Measurements from ENCODE around the gene UNC93B1. TPM values are rescaled to one million over a fixed set of nuclear protein-coding genes. Genes with fewer than 3 reads are reported as not detected.

UNC93B1 gene
- total RNA-seq, 5 donors from 2014 or later (not counting 1 experiment from before 2014, with no cell fraction given) = 16.7 to 38.6 (median 27.8) TPM

DNA sequence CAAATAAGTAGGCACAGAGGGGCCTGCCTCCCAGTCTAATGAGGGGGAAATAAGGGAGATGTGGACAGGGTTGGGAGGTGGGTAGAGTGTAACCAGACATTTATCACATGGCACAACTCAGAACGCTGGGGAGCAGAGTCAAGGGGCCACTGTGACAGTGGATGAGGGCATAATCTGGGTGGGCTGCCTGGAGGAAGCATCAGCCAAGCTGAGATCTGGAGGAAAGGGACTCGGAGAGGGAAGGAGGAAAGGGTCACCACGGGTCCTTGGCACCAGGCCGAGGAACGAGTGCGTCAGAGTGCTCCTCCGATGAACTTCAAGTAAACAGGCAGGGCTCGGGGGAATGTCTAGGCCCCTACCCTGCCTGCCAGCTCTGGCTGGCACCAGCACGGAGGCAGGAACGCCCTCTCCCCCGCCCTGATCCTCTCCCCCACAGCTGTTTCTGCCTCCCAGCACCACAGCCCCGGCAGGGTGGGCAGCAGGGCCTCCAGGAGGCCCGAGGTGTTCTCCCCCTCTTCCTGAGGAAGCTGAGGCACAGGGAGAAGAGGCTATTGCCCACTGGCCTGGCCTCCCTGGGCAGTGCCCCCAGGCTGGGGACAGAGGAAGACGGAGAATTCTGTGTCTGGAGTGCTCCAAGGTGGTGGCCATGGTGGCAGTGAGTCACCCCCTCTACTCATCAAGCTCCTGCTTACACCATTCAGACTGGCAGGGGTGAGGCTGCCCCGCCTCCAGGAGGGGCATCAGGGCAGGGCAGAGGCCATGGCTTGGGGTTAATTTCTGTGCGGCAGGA lies 10.5 kb upstream of the UNC93B1 start:
- ATAC-seq (replicated peaks in 1 of 4) = no peak
- Mint-ChIP-seq H3K36me3 (no peaks in the 10 kb centered on the region), H3K4me1 (peaks cover under 1 to 6% (median 1%) of the 10 kb centered on the region in 3 donors), H3K27ac (no peak overlapping the region), H3K27me3 (peaks cover 0 to 3% of the 10 kb centered on the region in 2 donors), H3K4me3 (no peak overlapping the region), H3K9me3 (no peaks in the 10 kb centered on the region)
- WGBS (ENCODE audit: insufficient coverage) = 55% methylated on average over 10 of the region's 16 CpGs
- Histone ChIP-seq H3K27ac (ENCODE audit: low read length) (no peak overlapping the region), H3K9me3 (no peaks in the 10 kb centered on the region), H3K27me3 (replicated peaks in 1 of 2; ENCODE audit: control insufficient read depth in 2 of 2, extremely low read depth in 1 of 2, insufficient read depth in 2 of 2, low read length in 1 of 2) (peaks cover 0 to 32% of the 10 kb centered on the region in 2 experiments), H3K4me1 (ENCODE audit: control insufficient read depth in 1 of 2, extremely low read depth in 1 of 2, insufficient read depth in 2 of 2, low read length in 2 of 2) (peaks cover 0 to 9% of the 10 kb centered on the region in 2 experiments), H3K36me3 (ENCODE audit: control insufficient read depth in 2 of 2, extremely low read depth in 1 of 2, insufficient read depth in 1 of 2, low read length in 1 of 2) (no peaks in the 10 kb centered on the region), H3K4me3 (ENCODE audit: control insufficient read depth in 1 of 2, extremely low read depth in 1 of 2, low read length in 1 of 2) (no peak overlapping the region)
- CTCF ChIA-PET = no interaction called here
- POLR2A ChIA-PET = no interaction called here
- DNase-seq = no peak

DNA sequence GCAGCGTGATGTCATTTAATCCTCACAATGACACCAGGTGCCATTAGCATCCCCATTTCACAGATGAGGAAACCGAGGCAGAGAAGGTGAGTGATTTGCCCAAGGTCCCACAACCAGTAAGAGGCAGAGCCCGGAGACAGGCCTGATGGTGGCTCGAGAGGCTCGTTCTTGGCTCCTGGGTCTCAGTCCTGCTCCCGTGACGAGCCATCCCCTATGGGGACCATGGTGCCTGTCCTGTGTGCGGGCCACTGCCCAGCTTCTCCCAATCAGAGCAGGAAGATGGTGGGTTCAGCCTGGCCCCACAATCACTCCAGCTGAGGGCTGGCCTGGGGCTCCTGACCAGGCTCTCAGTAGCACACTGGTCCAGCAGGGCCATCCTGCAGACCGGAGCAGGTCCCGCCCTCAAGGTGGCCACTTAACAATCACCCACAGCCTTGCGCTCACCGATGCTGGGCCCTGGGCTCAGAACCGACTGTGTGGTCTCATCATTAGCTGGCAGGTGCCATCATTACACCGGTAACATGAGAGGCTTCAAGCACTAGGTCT lies 9.8 kb upstream of the UNC93B1 start:
- no peak overlapping the region for H3K27ac ChIP-seq (ENCODE audit: low read length)

DNA sequence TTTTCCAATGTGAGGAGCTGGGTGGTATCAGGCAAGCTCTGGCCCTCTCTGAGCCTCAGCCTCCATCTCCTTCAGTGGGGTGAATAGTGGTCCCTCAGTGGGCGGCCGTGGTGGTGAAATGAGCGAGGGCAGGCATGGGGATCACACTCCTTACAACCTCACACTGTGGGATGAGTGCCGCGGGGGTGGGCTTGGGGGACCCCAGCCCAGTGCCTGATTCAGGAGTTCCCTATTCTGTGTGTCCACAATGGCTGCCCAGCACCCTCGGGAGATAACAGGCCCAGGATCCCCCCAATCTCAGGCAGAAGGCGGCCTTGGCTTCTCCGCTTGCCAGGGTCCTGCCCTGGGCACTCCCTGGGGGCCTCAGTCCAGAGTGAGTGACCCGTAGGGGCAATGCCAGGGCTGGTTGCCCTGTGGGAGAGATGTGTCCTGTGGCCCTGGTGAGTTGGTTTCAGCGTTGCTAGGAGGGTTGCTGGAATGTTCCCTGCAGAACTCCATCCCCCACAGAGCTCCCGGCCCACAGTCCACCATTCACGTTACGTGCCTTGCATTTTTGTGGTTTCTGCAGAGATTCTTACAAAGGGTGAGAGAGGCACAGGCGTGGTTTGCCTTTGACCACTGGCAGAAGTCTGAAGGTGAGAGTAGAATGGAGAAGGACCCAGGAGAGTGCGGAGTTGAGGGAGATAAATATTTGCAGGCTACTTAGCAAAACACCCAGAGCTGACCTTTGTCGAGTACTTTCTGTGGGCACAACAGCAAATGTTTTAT lies 9.1 kb upstream of the UNC93B1 start:
- H3K36me3 Mint-ChIP-seq = no peaks in the 10 kb centered on the region
- H3K9me3 Mint-ChIP-seq = no peaks in the 10 kb centered on the region
- Histone ChIP-seq H3K27ac (ENCODE audit: low read length) (no peak overlapping the region), H3K36me3 (ENCODE audit: control insufficient read depth in 2 of 2, extremely low read depth in 1 of 2, insufficient read depth in 1 of 2, low read length in 1 of 2) (no peaks in the 10 kb centered on the region), H3K4me1 (ENCODE audit: control insufficient read depth in 1 of 2, extremely low read depth in 1 of 2, insufficient read depth in 2 of 2, low read length in 2 of 2) (peaks cover 0 to 13% of the 10 kb centered on the region in 2 experiments), H3K27me3 (replicated peaks in 1 of 2; ENCODE audit: control insufficient read depth in 2 of 2, extremely low read depth in 1 of 2, insufficient read depth in 2 of 2, low read length in 1 of 2) (peaks cover 0 to 33% of the 10 kb centered on the region in 2 experiments), H3K4me3 (ENCODE audit: control insufficient read depth in 1 of 2, extremely low read depth in 1 of 2, low read length in 1 of 2) (no peak overlapping the region), H3K9me3 (no peaks in the 10 kb centered on the region)
- H3K4me1 Mint-ChIP-seq = peaks cover 7 to 13% (median 7%) of the 10 kb centered on the region in 3 donors
- peaks cover 0 to 3% of the 10 kb centered on the region in 2 donors for H3K27me3 Mint-ChIP-seq
- no peak overlapping the region for H3K27ac Mint-ChIP-seq
- no peak for DNase-seq
- no peak overlapping the region for H3K4me3 Mint-ChIP-seq
- WGBS (ENCODE audit: insufficient coverage) = 70% methylated on average over 7 of the region's 16 CpGs
- ChIA-PET CTCF (no interaction called here), POLR2A (no interaction called here)
- ATAC-seq (replicated peaks in 1 of 4) = no peak

More for the DNA sequence above, 9.8 kb upstream of the UNC93B1 start:
- Mint-ChIP-seq H3K4me3 (no peak overlapping the region), H3K4me1 (peaks cover 7 to 13% (median 7%) of the 10 kb centered on the region in 3 donors), H3K27me3 (peaks cover 0 to 3% of the 10 kb centered on the region in 2 donors), H3K36me3 (no peaks in the 10 kb centered on the region), H3K27ac (no peak overlapping the region), H3K9me3 (no peaks in the 10 kb centered on the region)
- Histone ChIP-seq H3K36me3 (ENCODE audit: control insufficient read depth in 2 of 2, extremely low read depth in 1 of 2, insufficient read depth in 1 of 2, low read length in 1 of 2) (no peaks in the 10 kb centered on the region), H3K27me3 (replicated peaks in 1 of 2; ENCODE audit: control insufficient read depth in 2 of 2, extremely low read depth in 1 of 2, insufficient read depth in 2 of 2, low read length in 1 of 2) (peaks cover 0 to 32% of the 10 kb centered on the region in 2 experiments), H3K9me3 (no peaks in the 10 kb centered on the region), H3K4me3 (ENCODE audit: control insufficient read depth in 1 of 2, extremely low read depth in 1 of 2, low read length in 1 of 2) (no peak overlapping the region), H3K4me1 (ENCODE audit: control insufficient read depth in 1 of 2, extremely low read depth in 1 of 2, insufficient read depth in 2 of 2, low read length in 2 of 2) (peaks cover 0 to 12% of the 10 kb centered on the region in 2 experiments)
- WGBS (ENCODE audit: insufficient coverage) = 89% methylated on average over 13 of the region's 14 CpGs
- no peak for ATAC-seq (replicated peaks in 1 of 4)
- DNase-seq = no peak
- ChIA-PET POLR2A (no interaction called here), CTCF (no interaction called here)

DNA sequence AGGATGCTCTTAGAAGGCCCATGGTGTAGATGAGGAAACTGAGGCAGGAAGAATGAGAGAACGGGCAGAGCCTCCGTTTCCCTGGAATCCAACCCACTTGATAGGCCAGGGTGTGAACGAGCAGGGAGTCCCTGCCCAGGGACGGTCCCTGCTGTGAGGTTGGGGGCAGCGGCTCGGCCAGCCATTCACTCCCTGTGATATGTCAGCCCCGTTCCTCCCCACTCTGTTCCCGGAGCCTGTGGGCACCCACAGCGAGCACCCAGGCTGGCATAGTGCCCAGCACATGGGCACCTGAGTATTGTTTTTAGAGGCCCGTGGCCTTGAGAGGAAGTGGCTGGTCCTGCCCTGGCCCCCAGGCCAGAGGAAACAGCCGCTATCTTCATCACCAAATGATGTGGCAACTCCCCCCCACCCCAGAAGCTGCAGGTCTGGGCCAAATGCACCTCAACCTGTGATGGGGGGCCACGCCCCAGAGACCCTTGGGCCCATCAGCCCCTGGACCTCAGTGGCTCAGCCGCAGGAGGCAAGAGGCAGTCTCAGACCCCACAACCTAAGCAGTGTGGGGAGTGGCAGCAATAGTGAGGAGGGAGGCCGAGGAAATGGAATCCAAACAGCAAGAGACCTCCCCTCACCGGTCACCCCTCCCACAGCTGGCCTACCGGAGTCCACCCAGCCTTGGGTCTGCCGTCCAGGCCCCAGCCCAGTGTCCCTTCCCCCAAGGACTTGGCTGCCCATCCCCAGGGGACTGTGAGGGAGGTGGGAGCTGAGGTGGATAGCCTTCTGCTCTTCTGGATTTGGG lies 8.3 kb upstream of the UNC93B1 start:
- H3K36me3 ChIP-seq (ENCODE audit: control insufficient read depth in 2 of 2, extremely low read depth in 1 of 2, insufficient read depth in 1 of 2, low read length in 1 of 2) = no peaks in the 10 kb centered on the region
- 78% methylated on average over 7 of the region's 17 CpGs for WGBS (ENCODE audit: insufficient coverage)
- peaks cover 0 to 36% of the 10 kb centered on the region in 2 experiments for H3K27me3 ChIP-seq (replicated peaks in 1 of 2; ENCODE audit: control insufficient read depth in 2 of 2, extremely low read depth in 1 of 2, insufficient read depth in 2 of 2, low read length in 1 of 2)
- peaks cover 0 to 13% of the 10 kb centered on the region in 2 experiments for H3K4me1 ChIP-seq (ENCODE audit: control insufficient read depth in 1 of 2, extremely low read depth in 1 of 2, insufficient read depth in 2 of 2, low read length in 2 of 2)
- Mint-ChIP-seq H3K9me3 (no peaks in the 10 kb centered on the region), H3K4me3 (no peak overlapping the region), H3K36me3 (no peaks in the 10 kb centered on the region), H3K27ac (no peak overlapping the region), H3K27me3 (peaks cover 0 to 3% of the 10 kb centered on the region in 2 donors), H3K4me1 (peaks cover 7 to 13% (median 7%) of the 10 kb centered on the region in 3 donors)
- ChIA-PET POLR2A (no interaction called here), CTCF (no interaction called here)
- DNase-seq = no peak
- ATAC-seq (replicated peaks in 1 of 4) = no peak
- no peak overlapping the region for H3K27ac ChIP-seq (ENCODE audit: low read length)
- H3K9me3 ChIP-seq = no peaks in the 10 kb centered on the region
- no peak overlapping the region for H3K4me3 ChIP-seq (ENCODE audit: control insufficient read depth in 1 of 2, extremely low read depth in 1 of 2, low read length in 1 of 2)

DNA sequence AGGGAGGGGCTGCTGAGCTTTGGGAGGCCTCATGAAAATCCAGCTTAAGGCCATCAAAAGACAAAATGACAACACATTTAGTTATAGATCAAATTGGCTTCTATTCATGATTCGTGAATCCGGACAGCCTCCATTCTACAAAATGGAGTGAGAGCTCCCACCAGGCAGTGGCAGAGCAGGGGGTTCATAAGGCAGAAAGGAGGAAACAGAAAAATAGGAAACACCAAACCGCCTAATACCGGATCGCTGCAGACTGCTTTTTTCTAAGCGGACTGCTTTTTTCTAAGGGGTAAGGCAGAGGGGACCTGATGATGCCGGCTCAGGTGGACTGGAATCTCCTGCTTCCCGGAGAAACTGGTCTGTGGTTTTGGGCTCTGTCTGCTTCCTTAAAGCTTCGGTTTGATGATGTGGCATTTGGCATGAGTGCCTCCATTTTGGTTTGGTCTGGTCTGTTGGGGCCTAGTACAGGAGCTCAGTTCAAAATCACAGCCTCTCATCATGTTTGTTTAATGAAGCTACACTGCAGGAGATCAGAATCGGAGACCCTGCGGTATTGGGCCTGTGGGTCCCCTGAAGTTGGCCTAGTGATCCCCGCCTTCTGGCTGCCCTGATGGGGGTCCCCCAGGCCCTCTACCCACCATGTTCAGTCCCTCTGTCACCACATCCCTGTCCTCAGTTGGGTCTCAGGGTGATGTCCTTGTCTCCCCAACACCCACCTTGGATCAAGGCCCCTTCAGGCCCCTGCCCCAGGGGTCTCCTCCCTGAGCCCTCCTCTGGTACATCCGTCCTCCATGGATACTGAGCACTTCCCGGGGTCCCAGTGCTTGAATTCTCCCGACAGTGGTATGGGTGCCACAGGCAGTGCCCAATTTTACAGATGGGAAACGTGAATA lies 7.4 kb upstream of the UNC93B1 start:
- ATAC-seq (replicated peaks in 1 of 4) = no peak
- no peaks in the 10 kb centered on the region for H3K9me3 ChIP-seq
- H3K4me1 ChIP-seq (ENCODE audit: control insufficient read depth in 1 of 2, extremely low read depth in 1 of 2, insufficient read depth in 2 of 2, low read length in 2 of 2) = peaks cover 0 to 13% of the 10 kb centered on the region in 2 experiments
- peaks cover 0 to 36% of the 10 kb centered on the region in 2 experiments for H3K27me3 ChIP-seq (replicated peaks in 1 of 2; ENCODE audit: control insufficient read depth in 2 of 2, extremely low read depth in 1 of 2, insufficient read depth in 2 of 2, low read length in 1 of 2)
- Mint-ChIP-seq H3K27ac (no peak overlapping the region), H3K4me1 (peaks cover 7 to 13% (median 7%) of the 10 kb centered on the region in 3 donors), H3K4me3 (no peak overlapping the region), H3K27me3 (peaks cover 0 to 3% of the 10 kb centered on the region in 2 donors), H3K36me3 (no peaks in the 10 kb centered on the region), H3K9me3 (no peaks in the 10 kb centered on the region)
- ChIA-PET CTCF (no interaction called here), POLR2A (no interaction called here)
- no peak overlapping the region for H3K4me3 ChIP-seq (ENCODE audit: control insufficient read depth in 1 of 2, extremely low read depth in 1 of 2, low read length in 1 of 2)
- no peak overlapping the region for H3K27ac ChIP-seq (ENCODE audit: low read length)
- no peak for DNase-seq
- no peaks in the 10 kb centered on the region for H3K36me3 ChIP-seq (ENCODE audit: control insufficient read depth in 2 of 2, extremely low read depth in 1 of 2, insufficient read depth in 1 of 2, low read length in 1 of 2)
- 94% methylated on average over 10 of the region's 16 CpGs for WGBS (ENCODE audit: insufficient coverage)
